G401.6 (cell line): ENCODE measurements around the gene SCP2.
"Not testable (repeated sequence)": the region's sequence is repeated elsewhere in the genome, so short reads cannot be mapped to it uniquely, and the experiment has no call there.

Source experiments
- FAIRE-seq: peaks from 2 replicates; lab custom pipeline; 2012; peaks lifted over from hg19 to GRCh38; lab: Jason Lieb, UNC

SCP2 gene

DNA sequence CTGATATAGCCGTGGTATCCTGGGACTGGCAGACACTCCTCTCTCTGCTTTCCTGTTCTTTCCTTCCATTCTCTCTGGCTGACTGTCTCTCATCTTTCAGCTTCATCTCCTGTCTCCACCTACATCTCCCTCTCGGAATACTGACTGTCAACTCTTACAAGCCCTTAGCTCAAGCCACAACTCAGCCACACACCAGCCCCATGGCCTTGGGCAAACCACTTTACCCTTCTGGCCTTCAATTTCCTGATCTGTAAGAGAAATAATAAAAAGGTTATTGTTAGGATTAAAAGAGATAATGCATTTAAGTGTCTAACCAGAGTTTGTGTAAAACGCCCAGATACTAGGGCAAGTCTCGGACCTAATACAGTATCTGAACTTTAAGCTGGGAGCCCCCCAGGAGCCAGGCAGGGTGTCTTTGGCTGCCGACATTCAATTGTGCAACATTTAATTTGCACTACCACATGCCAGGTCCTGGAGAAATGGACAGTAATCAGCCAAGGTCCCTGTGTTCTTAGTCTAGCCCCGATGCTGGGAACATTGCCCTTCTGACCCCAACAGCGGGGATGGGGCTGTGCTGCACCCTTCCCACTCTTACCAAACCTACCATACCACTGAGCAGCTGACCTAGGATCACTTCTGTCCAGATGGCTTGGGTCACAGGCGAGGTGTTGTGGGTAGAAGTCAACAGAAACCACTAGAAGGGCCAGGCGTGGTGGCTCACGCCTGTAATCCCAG lies 10.7 kb upstream of the SCP2 start:
- no peak for FAIRE-seq

DNA sequence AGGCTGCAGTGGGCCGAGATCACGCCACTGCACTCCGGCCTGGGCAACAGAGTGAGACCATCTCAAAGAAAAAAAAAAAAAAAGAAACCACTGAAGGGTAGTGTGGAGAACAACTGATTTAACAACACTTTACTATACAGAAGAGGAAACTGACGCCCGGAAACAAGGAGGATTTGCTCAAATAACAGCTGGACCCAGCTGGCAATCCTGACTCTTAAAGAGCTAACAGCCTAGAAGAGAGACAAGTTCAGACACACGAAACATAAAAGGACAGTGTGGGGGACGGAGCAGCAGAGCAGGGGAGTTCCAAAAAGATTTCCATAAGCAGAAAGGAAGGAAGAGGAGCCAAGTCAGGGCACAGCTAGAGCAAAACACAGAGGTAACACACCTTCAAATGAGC lies 9.9 kb upstream of the SCP2 start:
- no peak for FAIRE-seq

DNA sequence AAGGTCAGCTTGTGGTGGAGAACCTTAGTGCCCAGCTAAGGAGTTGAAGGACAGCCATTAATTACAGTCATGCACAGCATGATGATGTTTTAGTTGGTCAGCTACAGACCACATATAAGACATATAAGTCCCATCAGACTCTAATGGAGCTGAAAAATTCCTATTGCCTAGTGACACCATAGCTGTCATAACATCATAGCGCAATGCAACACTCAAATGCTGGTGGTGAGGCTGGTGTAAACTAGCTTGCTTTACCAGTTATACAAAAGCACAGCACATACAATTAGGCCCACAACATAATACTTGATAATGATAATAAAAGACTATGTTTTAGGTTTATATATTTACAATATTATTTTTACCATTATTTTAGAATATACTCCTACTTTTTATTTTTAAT lies 9.5 kb upstream of the SCP2 start:
- no peak for FAIRE-seq

DNA sequence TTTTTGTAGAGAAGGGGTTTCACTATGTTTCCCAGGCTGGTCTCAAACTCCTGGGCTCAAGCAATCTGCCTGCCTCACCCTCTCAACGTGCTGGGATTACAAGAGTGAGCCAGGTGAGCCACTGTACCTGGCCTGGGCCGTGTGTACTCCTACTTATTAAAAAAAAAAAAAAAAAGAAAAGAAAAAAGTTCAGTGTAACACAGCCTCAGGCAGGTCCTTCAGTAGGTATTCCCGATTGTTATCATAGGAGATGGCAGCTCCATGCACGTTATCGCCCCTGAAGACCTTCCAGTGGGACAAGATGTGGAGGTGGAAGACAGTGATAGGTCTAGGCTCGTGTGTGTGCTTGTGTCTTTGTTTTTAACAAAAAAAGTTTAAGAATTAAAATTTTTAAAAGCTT lies 8.9 kb upstream of the SCP2 start:
- no peak for FAIRE-seq

DNA sequence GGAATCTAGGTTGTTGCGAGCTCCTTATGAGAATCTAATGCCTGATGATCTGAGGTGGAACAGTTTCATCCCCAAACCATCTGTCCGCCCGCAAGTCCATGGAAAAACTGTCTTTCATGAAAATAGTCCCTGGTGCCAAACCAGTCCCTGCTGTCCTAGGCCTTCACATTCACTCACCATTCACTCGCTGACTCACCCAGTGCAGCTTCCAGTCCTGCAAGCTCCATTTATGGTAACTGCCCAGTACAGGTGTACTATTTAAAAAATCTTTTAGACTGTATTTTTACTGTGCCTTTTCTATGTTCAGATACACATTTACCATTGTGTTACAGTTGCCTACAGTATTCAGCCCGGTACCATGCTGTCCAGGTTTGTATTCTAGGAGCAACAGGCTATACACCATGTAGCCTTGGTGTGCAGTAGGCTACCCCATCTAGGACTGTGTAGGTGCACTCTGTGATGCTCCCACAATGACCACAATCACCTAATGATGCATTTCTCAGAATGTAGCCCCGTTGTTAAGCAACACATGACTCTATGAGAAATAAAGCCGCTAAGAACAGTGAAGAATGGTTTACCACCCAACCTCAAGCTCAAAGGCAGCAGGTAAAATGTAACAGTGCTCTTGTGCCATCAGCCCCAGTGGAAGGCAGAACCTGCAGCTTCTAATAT lies 7.9 kb upstream of the SCP2 start:
- FAIRE-seq = no peak

DNA sequence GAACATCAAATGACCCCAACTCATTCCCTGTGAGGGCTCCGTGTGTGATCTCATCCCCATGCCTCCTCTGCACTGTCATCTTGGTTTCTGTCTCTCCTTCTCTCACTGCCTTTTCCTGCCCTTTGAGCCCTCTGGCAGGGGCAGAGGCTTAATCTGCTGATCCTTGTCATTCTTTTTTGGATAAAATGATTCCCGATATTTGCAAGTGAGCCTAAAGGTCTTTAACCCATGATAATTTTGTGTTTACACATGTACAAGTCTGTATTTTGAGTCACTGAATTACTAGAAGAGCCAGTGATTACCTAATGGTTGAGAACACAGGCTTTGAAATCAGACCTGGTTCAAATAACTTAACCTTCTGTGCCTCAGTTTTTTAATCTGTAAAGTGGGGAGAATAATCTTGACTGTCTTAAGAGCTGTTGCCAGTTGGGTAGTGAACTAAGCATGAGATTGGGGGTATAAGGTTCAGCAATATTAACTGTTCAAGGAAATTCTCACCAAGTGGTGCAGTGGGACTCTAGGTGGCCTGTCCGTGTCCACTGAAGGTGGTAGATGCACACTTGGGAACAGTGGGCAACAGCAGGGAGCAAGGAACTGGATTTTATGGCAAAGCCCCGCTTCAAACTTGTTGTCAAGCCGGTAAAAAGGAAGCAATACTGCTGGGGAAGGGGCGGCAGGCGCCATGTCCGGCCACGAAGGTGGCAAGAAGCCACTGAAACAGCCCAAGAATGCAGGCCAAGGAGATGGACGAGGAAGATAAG lies 7.2 kb upstream of the SCP2 start:
- no peak for FAIRE-seq

DNA sequence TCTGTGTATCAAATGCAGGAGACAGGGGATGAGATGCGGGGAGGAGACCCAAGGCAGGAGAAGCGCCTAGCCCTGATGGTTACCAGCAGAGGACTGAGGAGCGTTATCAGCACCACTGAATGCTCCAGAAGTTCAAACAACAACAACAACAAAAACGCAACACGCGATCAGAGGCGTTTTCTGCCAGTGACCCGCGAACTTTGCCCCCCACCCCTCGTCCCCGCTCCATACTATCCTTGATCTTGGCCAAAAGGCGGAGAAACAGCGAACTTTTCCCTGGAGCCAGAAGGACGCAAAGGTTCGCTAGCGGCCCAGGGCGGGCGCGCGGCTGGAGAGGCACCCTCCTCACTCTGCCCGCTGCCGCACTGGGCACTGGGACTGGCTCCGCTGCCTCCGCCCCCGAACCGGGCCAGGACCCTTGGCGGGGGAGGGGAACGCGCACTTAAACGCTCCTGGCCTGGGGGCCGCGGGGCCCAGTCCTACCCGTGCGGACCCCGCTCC lies 6.2 kb upstream of the SCP2 start:
- FAIRE-seq = no peak

DNA sequence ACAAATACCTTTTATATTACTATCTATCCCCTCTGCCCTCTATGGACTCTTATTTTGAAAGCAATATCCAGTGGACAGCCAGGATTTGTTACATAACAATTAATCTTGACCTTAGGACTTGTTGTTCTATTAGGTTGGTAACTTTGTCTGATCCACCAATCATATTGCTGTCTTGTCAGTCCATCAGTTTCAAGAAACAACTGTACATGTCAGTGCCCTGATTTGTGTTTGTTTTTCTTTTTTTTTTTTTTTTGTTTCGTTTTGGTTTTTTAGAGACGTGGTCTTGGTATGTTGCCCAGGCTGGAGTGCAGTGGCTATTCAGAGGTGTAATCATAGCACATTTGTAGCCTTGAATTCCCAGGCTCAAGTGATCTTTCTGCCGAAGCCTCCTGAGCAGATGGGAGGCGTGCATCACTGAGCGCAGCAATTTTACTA lies 1.5 kb upstream of the SCP2 start:
- FAIRE-seq = no peak

DNA sequence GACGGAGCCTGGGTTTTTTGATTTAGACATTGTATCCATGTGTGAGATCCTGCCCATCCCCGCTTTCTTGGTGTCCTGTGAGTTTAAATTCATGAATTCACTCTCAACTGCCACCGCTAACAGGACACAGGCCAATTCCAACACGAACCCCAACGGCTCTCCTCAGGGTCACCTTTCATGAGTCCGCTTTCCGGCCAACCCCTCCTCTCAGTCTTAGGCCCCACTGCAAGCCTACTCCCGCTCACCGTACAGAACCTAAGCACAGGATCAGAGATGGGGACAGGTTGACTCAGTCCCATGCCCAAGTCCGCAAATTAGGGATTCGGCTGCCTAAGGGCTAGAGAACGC lies 238 bp upstream of the SCP2 start:
- no peak for FAIRE-seq

DNA sequence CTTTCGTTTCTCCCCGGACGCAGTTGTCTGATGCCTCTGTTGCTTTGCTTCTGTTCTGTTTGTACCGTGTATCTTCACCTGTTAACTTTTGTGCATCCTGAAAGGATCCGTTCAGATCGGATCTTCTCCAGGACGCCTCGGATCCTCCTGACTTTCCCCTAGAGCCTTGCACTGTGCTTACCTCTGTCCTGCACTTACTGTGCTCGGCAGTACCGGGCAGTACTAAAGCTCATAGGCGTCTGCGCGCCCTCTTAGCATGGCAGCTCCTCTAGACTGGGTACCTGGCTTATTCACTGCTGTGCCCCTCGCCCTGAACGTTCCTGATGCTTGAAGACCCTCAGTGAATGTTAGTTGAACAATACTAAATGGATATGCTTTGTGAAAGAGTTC lies 934 bp downstream of the SCP2 start:
- no peak for FAIRE-seq

DNA sequence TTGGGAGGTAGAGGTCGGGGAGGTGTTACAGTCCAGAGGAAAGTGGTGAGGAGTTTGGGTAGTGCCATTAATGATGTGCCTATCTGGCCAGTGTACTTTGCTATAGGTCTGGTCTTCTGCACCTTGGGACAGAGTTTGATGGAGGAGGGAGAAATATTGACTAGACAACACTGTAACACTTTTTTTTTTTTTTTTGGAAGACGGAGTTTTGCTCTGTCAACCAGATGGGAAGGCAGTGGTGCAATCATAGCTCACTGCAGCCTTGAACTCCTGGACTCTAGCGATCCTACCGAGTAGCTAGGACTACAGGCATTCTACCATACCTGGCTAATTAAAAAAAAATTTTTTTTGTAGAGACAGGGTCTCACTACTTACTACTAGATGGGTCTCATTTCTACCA lies 1.9 kb downstream of the SCP2 start:
- no peak for FAIRE-seq

DNA sequence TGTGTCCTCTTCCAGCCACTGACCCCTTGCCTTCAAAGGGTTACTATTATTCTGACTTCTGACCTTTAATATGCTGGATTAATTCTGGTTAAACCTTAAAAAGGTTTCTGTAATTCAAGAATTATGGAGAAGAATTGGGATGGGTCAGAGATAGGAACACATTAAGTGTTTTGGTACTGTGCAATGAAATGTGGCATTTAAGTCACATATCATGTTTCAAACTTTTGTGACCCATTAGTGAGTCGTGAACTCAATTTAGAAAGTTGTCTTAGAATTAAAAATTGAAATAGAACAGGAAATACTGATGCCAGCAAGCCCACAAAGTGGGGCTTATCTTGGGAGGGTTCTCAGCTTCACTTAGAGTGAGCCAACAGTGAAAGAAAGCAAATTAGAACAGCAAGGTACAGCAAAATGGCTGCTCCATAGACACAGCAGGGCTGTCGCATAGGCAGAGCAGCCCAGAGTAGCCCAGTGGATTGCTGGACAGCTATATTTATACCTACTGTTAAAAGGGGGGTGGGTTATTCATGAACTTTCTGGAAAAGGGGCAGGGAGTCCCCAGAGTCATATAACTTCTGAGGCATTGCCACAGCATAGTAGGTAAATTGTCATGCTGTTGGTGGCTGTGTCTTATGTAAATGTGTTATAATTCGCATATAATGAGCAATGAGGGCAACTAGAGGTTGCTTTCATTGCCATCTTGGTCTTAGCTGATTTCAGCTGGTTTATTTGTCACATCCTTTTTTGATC lies 10.5 kb downstream of the SCP2 start:
- FAIRE-seq = no peak

DNA sequence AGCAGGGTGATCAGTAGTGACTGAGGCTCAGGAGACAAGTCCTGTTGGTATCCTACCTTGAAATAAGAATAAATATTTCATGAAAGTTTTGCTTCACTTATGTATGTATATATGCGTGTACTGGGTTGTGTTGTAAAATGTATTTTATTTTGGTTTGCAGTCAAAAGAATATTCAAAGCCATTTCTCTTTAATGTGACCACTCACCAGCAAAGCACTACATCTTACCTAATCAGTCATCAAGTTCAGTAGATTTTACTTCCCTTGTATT lies 11.0 kb downstream of the SCP2 start:
- no peak for FAIRE-seq

DNA sequence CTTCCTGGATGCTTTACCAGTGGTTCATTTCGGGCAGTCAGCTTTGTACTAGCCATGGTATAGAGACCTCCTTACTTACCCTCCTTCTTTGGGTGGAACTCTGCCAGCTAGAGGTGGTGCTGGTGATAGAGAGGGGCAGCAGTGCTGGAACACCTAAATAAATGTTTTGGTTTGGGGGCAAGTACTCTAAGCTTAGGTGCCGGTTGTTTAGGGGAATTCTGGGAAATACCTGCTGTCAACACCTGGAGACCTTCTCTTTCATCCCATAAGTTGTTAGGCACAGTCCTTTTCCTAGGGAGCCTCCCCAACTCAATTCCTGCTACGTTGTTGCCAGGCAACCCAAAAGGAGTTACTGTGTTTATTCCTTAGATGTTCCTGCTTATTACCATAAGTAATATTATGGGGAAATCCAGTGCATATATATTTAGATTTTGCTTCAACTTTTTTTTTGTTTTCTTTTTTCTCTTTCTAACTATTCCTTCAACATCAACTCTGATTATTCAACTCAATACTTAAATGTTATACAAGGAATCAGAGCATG lies 16.9 kb downstream of the SCP2 start:
- FAIRE-seq = no peak

DNA sequence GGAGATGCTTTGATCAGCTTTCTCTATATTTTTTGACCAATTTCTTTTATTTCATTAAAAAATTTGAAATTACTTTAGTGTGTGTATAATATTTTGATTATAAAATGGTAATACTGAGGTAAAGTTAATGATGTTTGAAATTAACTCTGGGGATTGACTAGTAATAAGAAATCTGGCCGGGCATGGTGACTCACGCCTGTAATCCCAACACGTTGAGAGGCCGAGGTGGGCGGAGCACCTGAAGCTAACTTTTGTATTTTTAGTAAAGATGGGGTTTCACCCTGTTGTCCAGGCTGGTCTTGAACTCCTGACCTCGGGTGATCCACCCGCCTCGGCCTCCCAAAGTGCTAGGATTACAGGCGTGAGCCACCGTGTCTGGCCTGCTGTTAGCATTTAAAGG lies 17.5 kb downstream of the SCP2 start:
- no peak for FAIRE-seq

DNA sequence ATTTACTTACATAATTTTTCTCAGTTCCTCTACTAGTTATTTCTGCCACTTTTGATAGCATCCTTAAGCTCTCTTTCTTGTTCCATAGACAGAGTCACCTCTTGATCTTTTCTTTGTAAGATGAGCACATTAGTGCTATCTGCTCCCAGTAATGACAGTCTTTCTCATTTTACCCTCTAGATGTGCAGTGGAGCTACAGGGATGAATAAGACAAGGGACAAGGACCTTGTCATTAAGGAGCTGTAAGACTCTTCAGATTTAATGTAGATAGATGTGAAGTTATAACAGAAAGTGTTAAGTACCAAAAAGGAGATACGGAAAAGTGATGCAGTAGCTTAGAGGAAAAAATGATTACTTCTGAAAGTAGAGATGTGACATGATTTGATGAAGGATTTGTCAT lies 20.4 kb downstream of the SCP2 start:
- no peak for FAIRE-seq

DNA sequence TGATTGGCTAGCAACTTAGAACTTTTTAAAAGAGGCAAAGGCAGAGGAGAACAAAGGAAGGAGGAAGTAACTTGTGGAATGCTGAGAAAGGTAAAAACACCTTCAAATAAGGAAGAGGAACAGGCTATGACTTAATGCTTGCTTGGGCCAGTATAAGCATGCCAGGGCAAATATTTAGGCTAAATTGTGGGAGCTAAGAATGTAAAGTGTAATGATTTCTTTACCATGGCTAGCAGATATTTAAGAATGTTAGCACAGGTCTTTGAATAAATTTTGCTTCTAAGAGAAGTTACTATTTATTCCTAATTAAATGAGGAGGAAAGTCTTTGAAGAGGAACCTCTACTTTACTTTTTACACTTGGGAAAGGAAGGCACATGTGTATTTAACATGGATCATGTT lies 22.5 kb downstream of the SCP2 start:
- FAIRE-seq = not testable (repeated sequence)

DNA sequence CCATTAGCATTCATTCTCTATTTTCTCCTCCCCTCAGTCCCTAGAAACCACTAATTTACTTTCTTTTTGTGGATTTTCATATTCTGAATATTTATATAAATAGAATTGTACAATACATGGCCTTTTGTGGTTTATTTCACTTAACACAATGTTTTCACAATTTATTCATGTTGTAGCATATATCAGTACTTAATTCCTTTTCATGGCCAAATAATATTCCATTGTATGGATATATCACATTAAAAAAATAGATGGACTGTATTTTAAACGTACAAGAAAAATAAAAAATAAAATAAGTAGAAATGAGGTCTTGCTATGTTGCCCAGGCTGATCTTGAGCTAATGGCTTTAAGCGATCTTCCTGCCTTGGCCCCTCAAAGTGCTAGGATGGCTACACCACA lies 25.0 kb downstream of the SCP2 start:
- no peak for FAIRE-seq

DNA sequence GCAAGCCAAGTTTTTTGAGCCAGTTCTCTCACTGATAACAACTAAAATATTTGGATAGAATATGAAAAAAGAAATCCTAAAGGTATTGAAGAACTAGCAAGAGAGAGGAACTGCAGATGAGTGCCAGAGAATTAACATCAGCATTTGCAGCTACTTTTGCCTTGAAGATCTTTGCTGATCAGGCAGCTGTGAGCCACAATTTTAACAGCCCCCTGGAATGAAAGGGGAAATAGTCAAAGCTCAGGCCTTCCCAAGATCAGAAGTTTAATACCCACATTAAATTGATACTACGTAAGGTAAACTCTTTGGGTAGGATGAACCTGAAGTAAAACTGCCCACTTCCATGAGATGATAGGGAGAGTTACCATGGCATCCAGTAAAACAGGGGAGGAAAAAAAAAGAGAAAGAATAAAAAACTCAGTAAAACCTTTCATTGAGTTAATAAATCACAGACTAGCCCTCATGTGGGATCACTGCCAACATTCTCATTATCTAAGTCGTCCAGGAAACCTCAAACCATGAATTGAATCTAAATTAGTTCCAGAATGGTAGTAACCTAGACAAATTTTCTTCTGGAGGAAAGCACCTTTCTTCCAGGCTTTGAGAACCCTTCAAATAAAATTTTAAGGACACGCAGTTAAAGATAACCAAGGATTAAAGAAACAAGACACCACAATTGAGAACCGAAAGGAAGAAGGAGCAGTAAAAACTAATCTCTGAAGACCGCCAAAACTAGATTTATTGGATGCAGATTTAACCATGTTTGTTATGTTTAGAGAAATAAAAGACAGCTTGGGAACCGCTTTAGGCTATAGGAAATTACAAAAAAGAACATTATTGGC lies 28.3 kb downstream of the SCP2 start:
- no peak for FAIRE-seq

DNA sequence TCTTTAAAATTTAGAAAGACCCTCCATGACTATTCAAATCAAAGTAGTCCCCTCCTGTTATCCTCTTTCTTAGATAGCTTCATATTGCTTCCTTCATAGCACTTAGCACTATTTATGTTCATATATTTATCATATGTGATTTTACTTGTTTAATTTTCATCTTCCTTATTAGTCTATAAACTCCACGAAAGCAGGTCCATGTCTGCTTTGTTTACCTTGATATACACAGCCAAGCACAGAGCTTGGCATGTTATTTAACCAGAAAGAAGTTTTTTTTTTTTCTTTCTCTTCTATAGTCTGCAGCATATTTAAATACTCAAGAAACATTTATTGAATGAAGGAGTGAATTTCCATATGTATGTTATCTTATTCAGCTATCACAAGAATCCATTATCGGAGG lies 36.0 kb downstream of the SCP2 start:
- peak; percentile 59 for FAIRE-seq

DNA sequence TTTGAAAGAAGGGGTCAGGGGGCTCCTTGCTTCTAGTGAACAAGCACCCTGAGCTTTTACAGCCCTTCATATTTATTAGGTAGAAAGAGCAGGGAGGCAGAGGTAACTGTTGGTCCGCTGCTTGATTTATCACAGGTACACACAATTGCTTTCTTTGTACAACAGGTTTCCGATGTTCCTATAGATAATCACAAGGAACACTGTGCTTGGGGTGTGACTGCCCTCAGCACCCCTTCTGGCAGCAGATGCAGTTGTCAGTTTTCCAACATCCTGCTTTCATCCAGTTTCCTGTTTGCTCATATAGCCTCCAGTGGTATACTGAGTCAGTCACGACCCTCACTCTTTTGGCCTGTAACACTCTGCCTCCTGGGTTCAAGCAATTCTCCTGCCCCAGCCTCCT lies 40.6 kb downstream of the SCP2 start:
- FAIRE-seq = no peak

DNA sequence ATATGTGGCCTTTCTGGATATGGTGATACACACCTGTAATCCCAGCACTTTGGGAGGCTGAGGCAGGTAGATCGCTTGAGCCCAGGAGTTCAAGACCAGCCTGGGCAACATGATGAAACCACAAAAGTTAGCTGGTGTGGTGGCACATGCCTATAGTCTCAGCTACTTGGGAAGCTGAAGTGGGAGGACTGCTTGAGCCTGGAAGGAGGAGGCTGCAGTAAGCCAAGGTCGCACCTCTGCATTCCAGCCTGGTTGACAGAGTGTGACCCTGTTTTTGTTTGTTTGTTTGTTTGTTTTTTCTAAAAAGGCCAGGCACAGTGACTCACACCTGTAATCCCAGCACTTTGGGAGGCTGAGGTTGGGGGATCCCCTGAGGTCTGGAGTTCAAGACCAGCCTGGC lies 42.2 kb downstream of the SCP2 start:
- not testable (repeated sequence) for FAIRE-seq
